HCT116 (cell line): Measurements from ENCODE around the gene TUBA3E. TPM values are rescaled to one million over a fixed set of nuclear protein-coding genes. Genes with fewer than 3 reads are reported as not detected.
"Not testable (repeated sequence)": the region's sequence is repeated elsewhere in the genome, so short reads cannot be mapped to it uniquely, and the experiment has no call there.

ENCODE experiments used
- ATAC-seq: fragments of 200-7000 bp; cut with Tn5 transposase; 2 replicates; pipeline ENCODE4 v1.9.1; 2020; ENCODE audit warnings: mild to moderate bottlenecking, moderate library complexity
- BruUV-seq: library from RNA; stranded (reverse); fragments of 400-500 nt; replicated peaks from 2 replicates; lab custom pipeline; 2021; lab: Mats Ljungman, UMichigan
- CTCF ChIA-PET: fragments of 300-600 bp; sonication (Branson Sonifier 250); formaldehyde crosslinking; loops from one replicate; lab custom pipeline; 2021; ENCODE audit warnings: antibody characterized with exemption; lab: Charles Lee
- POLR2A ChIA-PET: fragments of 300-600, 350-600 bp; sonication (Branson Sonifier 250); formaldehyde crosslinking; loops from one replicate; lab custom pipeline; 2021; ENCODE audit warnings: antibody characterized with exemption; lab: Charles Lee
- RAD21 ChIA-PET, 2 experiments: fragments of 300-600 bp; sonication (Branson Sonifier 250); formaldehyde crosslinking; loops; one replicate each; lab custom pipeline; 2023; ENCODE audit warnings: low total read pairs in 2 of 2; ENCODE audit not compliant: uncharacterized antibody in 2 of 2, unreplicated experiment in 2 of 2, low non-redundant PET in 1 of 2; lab: Charles Lee
- DNase-seq: peaks from one replicate; pipeline ENCODE4 v3.0.0-alpha.2; 2010; ENCODE audit warnings: low read depth, low spot score
- H2AFZ ChIP-seq: fragments of 200-600 bp; shearing (Covaris generic), sonication (generic); 2 replicates; pipeline ENCODE4 v1.6.1; 2017; ENCODE audit warnings: low read depth, mixed run types, mixed read lengths, antibody characterized with exemption, low read length; ENCODE audit not compliant: poor library complexity, severe bottlenecking
- H3K27ac ChIP-seq: 2 replicates; pipeline ENCODE4 v1.5.1; 2012; ENCODE audit warnings: low read depth, low read length
- H3K27me3 ChIP-seq: fragments of 200-600 bp; sonication (generic); 2 replicates; pipeline ENCODE4 v1.6.1; 2016; ENCODE audit warnings: mixed run types, low read length, mixed read lengths; ENCODE audit not compliant: insufficient read depth
- H3K36me3 ChIP-seq, 2 experiments: fragments of 200-500 bp in 1 of 2; fragments of 200-600 bp in 1 of 2; sonication (Bioruptor generic) in 1 of 2; sonication (generic) in 1 of 2; 2 replicates each; pipeline versions ENCODE4 v1.5.1 to v1.6.1; 2014 to 2016; ENCODE audit warnings: low read length in 2 of 2, inconsistent platforms in 1 of 2, mixed read lengths in 1 of 2, mixed run types in 1 of 2; ENCODE audit not compliant: insufficient read depth in 2 of 2, control insufficient read depth in 1 of 2
- H3K4me1 ChIP-seq, 2 experiments: fragments of 200-600 bp in 1 of 2; sonication (generic) in 1 of 2; 2 replicates each; pipeline versions ENCODE4 v1.5.1 to v1.6.1; 2012 to 2017; ENCODE audit warnings: low read length in 2 of 2, inconsistent platforms in 1 of 2, mild to moderate bottlenecking in 1 of 2, mixed read lengths in 1 of 2, mixed run types in 1 of 2, moderate library complexity in 1 of 2; ENCODE audit not compliant: insufficient read depth in 2 of 2, control insufficient read depth in 1 of 2
- H3K4me2 ChIP-seq: fragments of 200-600 bp; sonication (generic); 2 replicates; pipeline ENCODE4 v1.6.1; 2017; ENCODE audit warnings: mixed run types, low read length, mixed read lengths
- H3K4me3 ChIP-seq, 2 experiments: fragments of 200-600 bp in 1 of 2; sonication (generic) in 1 of 2; replicated peaks in 1 of 2; 2 replicates each; pipeline ENCODE4 v1.5.1; 2011 to 2016; ENCODE audit warnings: low read length in 2 of 2, control low read depth in 1 of 2, low read depth in 1 of 2, mild to moderate bottlenecking in 1 of 2, mixed read lengths in 1 of 2, mixed run types in 1 of 2
- H3K79me2 ChIP-seq: fragments of 200-600 bp; sonication (generic); 2 replicates; pipeline ENCODE4 v1.6.1; 2017; ENCODE audit warnings: mild to moderate bottlenecking, mixed run types, low read length, moderate library complexity, mixed read lengths; ENCODE audit not compliant: insufficient read depth
- H3K9ac ChIP-seq: fragments of 200-600 bp; sonication (generic); 2 replicates; pipeline ENCODE4 v1.6.1; 2016; ENCODE audit warnings: low read length, mixed read lengths
- H3K9me2 ChIP-seq: fragments of 200-600 bp; sonication (generic), shearing (Covaris generic); 2 replicates; pipeline ENCODE4 v1.6.1; 2017; ENCODE audit warnings: mixed run types, mild to moderate bottlenecking, moderate library complexity; ENCODE audit not compliant: insufficient read depth
- H3K9me3 ChIP-seq, 2 experiments: fragments of 200-500 bp in 1 of 2; fragments of 200-600 bp in 1 of 2; sonication (Bioruptor generic) in 1 of 2; sonication (generic) in 1 of 2; 2 replicates each; pipeline ENCODE4 v1.6.1; 2014 to 2017; ENCODE audit warnings: low read length in 2 of 2, mixed read lengths in 2 of 2, inconsistent platforms in 1 of 2, low read depth in 1 of 2, mild to moderate bottlenecking in 1 of 2, mixed run types in 1 of 2, moderate library complexity in 1 of 2; ENCODE audit not compliant: control insufficient read depth in 1 of 2, insufficient read depth in 1 of 2
- H4K20me1 ChIP-seq: fragments of 200-600 bp; sonication (generic), shearing (Covaris generic); 2 replicates; pipeline ENCODE4 v1.6.1; 2017; ENCODE audit warnings: mixed run types, mild to moderate bottlenecking, moderate library complexity; ENCODE audit not compliant: insufficient read depth
- CBX3 ChIP-seq: IDR thresholded peaks from 2 replicates; pipeline ENCODE4 v1.6.1; 2012; ENCODE audit warnings: low read depth
- POLR2A ChIP-seq: IDR thresholded peaks from 2 replicates; pipeline ENCODE4 v1.7.0; 2011; ENCODE audit warnings: borderline replicate concordance; ENCODE audit not compliant: insufficient read depth, insufficient read length; ENCODE audit errors: extremely low read depth
- POLR2AphosphoS5 ChIP-seq: IDR thresholded peaks from 2 replicates; pipeline ENCODE4 v1.6.1; 2011; ENCODE audit warnings: mild to moderate bottlenecking, low read depth, low read length, moderate library complexity
- RAD21 ChIP-seq: IDR thresholded peaks from 2 replicates; pipeline ENCODE4 v1.6.1; 2012; ENCODE audit warnings: low read depth, mild to moderate bottlenecking
- SIN3A ChIP-seq: IDR thresholded peaks from 2 replicates; pipeline ENCODE4 v1.6.1; 2012; ENCODE audit warnings: low read depth
- TCF7L2 ChIP-seq: IDR thresholded peaks from 2 replicates; pipeline ENCODE4 v1.7.0; 2011; ENCODE audit warnings: borderline replicate concordance, inconsistent platforms; ENCODE audit not compliant: insufficient read depth, insufficient read length; ENCODE audit errors: extremely low read depth
- YY1 ChIP-seq: IDR thresholded peaks from 2 replicates; pipeline ENCODE4 v1.6.1; 2011; ENCODE audit warnings: low read length, low read depth, moderate library complexity, mild to moderate bottlenecking; ENCODE audit not compliant: insufficient replicate concordance; ENCODE audit errors: extremely low read depth
- ZFX ChIP-seq: fragments of 450-650 bp; IDR thresholded peaks from 2 replicates; pipeline ENCODE4 v1.6.1; 2017
- intact Hi-C: fragments of 100-400 bp; cut with micrococcal nuclease; formaldehyde crosslinking; loops from 2 replicates; pipeline ENCODE4 v1.10.0; 2022
- total RNA-seq: library from RNA; stranded (reverse); gene quantifications from one replicate; pipeline ENCODE4 v1.2.1, GENCODE V29; 2021; ENCODE audit not compliant: unreplicated experiment
- TF ChIP-seq, protein P1 (sequence below): IDR thresholded peaks from 2 replicates; pipeline ENCODE4 v1.6.1; 2012
- TF ChIP-seq, protein P2 (sequence below), 3 experiments: fragments of 200-600 bp in 1 of 3; sonication (generic) in 1 of 3; IDR thresholded peaks in 2 of 3; conservative IDR thresholded peaks in 1 of 3; 2 replicates each; pipeline ENCODE4 v1.5.1; 2012 to 2017; ENCODE audit warnings: low read depth in 2 of 3, low read length in 2 of 3, antibody characterized with exemption in 1 of 3, borderline replicate concordance in 1 of 3, control low read depth in 1 of 3, mild to moderate bottlenecking in 1 of 3, mixed read lengths in 1 of 3, mixed run types in 1 of 3, moderate library complexity in 1 of 3; ENCODE audit not compliant: insufficient read depth in 1 of 3

Gene TUBA3E
- total RNA-seq, 1 experiment from 2014 or later, result not detected

DNA sequence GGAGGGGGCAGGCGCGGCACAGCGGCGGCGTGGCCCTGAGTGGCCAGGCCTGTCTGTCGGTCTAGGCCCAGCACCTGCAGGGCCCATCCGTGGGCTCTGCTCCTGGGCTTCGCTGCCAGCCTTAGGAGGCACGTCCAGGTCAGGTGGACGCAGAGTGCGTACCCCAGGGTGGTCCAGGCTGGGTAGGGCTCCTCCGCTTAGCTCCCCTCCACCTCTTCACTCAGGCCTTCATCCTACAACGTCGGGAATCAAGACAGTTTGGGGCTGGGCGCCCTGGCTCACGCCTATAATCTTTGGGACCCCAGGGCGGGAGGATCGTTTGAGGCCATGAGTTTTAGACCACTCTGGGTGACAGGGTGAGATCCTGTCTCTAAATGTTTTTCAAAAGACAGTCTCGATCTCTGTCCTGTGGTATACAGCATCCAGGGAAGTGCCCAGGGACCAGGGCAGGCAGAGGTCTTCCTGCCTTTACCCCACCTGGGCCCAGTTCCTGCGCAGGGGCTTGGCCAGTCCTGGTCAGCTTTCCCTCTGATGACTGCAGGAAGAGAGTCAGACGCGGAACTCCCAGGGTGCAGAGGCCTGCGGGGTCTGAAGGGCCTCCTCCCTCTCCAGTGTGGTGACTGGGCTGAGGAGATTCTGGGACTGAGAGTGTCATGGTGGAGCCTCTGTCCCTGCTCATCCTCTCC, 15.3 kb downstream of the TUBA3E start:
- Histone ChIP-seq H3K9ac (peak overlapping the region; percentile 98), H3K79me2 (peaks cover 56% of the 10 kb centered on the region), H3K4me2 (peak overlapping the region; percentile 78), H3K27ac (peak overlapping the region; percentile 55), H3K4me1 (peaks cover 0 to 15% of the 10 kb centered on the region in 2 experiments; a peak in 1 of 4 replicates), H3K4me3 (peak overlapping the region; percentile 68 to 97)
- H4K20me1 ChIP-seq, H3K27me3 ChIP-seq, DNase-seq, BruUV-seq, H3K9me3 ChIP-seq, POLR2A ChIA-PET, CTCF ChIA-PET, H3K36me3 ChIP-seq, RAD21 ChIA-PET, H2AFZ ChIP-seq, H3K9me2 ChIP-seq: not testable (repeated sequence)
- intact Hi-C loops, result loop anchor here (5.0 kb wide), 1 partner anchor 59 kb away; no protein-coding TSS in a partner anchor
- peak; percentile 12 for ATAC-seq

DNA sequence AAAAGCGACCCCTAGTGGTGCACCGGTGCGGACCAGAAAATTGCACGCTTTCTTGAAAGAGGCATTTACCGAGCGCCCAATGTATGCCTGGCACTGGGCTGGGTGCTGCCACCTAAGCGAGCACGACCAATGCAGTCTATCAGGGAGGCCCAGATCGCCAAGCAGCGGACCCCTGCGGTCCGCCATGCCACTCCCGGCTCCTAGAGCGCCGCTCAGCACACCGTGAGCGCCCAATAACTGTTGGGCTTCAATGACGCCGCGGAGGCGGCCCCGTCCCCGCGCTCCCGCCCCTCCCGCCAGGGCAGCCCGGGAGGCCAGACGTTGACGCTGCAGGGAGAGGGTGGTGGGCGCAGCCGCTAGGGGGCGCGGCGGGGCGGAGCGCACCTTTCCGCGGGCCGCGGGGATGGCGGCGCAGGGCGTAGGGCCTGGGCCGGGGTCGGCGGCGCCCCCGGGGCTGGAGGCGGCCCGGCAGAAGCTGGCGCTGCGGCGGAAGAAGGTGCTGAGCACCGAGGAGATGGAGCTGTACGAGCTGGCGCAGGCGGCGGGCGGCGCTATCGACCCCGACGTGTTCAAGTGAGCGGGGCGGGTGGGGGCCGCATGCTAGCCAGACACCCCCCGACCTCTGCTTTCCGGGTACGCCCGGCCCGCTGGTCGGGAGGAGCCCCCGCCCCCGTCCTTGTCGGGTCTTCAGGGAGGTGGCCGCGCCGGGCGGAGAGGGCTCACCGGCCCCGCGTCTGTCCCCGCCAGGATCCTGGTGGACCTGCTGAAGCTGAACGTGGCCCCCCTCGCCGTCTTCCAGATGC, 16.2 kb downstream of the TUBA3E start, which contains the start of gene MZT2B:
MZT2B (plus strand) TSS at position 383 of the 803 bp plus-strand sequence; CDS start at position 404, 21 bp downstream.
- H3K9ac ChIP-seq, result peak within 1 kb of the TSS; percentile 98
- intact Hi-C loops, result loop anchor here (1.0 to 5.0 kb wide), 2 partner anchors 60 to 150 kb away; no protein-coding TSS in a partner anchor
- RAD21 ChIA-PET, H3K9me2 ChIP-seq, H3K27me3 ChIP-seq, BruUV-seq, H3K36me3 ChIP-seq, H3K9me3 ChIP-seq, H2AFZ ChIP-seq, H4K20me1 ChIP-seq: not testable (repeated sequence)
- H3K4me1 ChIP-seq, result peaks cover 0 to 15% of the 10 kb centered on the region in 2 experiments; a peak in 1 of 4 replicates
- H3K4me3 ChIP-seq, result peak within 1 kb of the TSS; percentile 94 to 97
- DNase-seq (peak; percentile 60), ATAC-seq (peak; percentile 83)
- H3K79me2 ChIP-seq, result peaks cover 65% of the 10 kb centered on the region
- H3K27ac ChIP-seq, result peak within 1 kb of the TSS; percentile 71
- ChIA-PET POLR2A (interaction anchor here (2.0 kb wide), 1 partner anchor 160 kb away, joined by 6 read pairs; the partner anchor contains the start of gene IMP4), CTCF (interaction anchor here (0.6 to 1.0 kb wide), 6 partner anchors 9 to 151 kb away, joined by 3 to 4 read pairs (median 3); no protein-coding TSS in a partner anchor)
- H3K4me2 ChIP-seq, result peak within 1 kb of the TSS; percentile 78
- TF ChIP-seq, protein P1, sequence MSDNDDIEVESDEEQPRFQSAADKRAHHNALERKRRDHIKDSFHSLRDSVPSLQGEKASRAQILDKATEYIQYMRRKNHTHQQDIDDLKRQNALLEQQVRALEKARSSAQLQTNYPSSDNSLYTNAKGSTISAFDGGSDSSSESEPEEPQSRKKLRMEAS, result peak; percentile 55
- TF ChIP-seq, protein P2, sequence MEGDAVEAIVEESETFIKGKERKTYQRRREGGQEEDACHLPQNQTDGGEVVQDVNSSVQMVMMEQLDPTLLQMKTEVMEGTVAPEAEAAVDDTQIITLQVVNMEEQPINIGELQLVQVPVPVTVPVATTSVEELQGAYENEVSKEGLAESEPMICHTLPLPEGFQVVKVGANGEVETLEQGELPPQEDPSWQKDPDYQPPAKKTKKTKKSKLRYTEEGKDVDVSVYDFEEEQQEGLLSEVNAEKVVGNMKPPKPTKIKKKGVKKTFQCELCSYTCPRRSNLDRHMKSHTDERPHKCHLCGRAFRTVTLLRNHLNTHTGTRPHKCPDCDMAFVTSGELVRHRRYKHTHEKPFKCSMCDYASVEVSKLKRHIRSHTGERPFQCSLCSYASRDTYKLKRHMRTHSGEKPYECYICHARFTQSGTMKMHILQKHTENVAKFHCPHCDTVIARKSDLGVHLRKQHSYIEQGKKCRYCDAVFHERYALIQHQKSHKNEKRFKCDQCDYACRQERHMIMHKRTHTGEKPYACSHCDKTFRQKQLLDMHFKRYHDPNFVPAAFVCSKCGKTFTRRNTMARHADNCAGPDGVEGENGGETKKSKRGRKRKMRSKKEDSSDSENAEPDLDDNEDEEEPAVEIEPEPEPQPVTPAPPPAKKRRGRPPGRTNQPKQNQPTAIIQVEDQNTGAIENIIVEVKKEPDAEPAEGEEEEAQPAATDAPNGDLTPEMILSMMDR (IDR thresholded peaks at IDR 0.05 in 2 of 3, conservative IDR thresholded peaks at IDR 0.05 in 1 of 3; ENCODE audit: borderline replicate concordance in 1 of 3, insufficient read depth in 1 of 3, low read depth in 2 of 3, low read length in 2 of 3), result peak; percentile 53 to 63 (median 61); a peak in 5 of 6 replicates
- TF ChIP-seq RAD21 (peak; percentile 44; the same call in 1 of the 2 replicates), TCF7L2 (peak; percentile 83), POLR2A (peak; percentile 68), POLR2AphosphoS5 (peak; percentile 55), ZFX (peak; percentile 47), YY1 (peak; percentile 80), SIN3A (peak; percentile 46; the same call in 1 of the 2 replicates), CBX3 (0 out of 2 replicates have a peak, but pooled peaks have one; percentile 56)
